Hematopoietic multipotent progenitor cell treated with erythropoietin and hydrocortisone succinate and interleukin-3 and kit ligand, for 8 days (in vitro differentiated cells): ENCODE data around the gene ACSL3.

Experiments used
- DNase-seq: peaks from one replicate; pipeline ENCODE4 v3.0.0-alpha.2; 2015

ACSL3 gene

GRCh38 chr2:222944552-222944951, 83.7 kb downstream of the ACSL3 start:
- DNase-seq, result no peak

GRCh38 chr2:222944971-222945740, 84.3 kb downstream of the ACSL3 start:
- DNase-seq, result no peak

- no peak for DNase-seq
Measured at GRCh38 chr2:222945887-222946286, 85.1 kb downstream of the ACSL3 start.

GRCh38 chr2:222946700-222947287, 86.0 kb downstream of the ACSL3 start:
- DNase-seq, result no peak

- DNase-seq, result no peak
Measured at GRCh38 chr2:222949073-222949472, 88.2 kb downstream of the ACSL3 start.

GRCh38 chr2:222949690-222950323, 89.0 kb downstream of the ACSL3 start:
- no peak for DNase-seq

GRCh38 chr2:222950638-222951285, 89.9 kb downstream of the ACSL3 start:
- DNase-seq, result no peak

GRCh38 chr2:222952204-222952603, 91.4 kb downstream of the ACSL3 start:
- DNase-seq, result no peak

- DNase-seq, result no peak
Measured at GRCh38 chr2:222955008-222955407, 94.2 kb downstream of the ACSL3 start.

- DNase-seq, result no peak
Measured at GRCh38 chr2:222959358-222959757, 98.5 kb downstream of the ACSL3 start.

- no peak for DNase-seq
Measured at GRCh38 chr2:222960126-222960525, 99.3 kb downstream of the ACSL3 start.

GRCh38 chr2:222963641-222964040, 102.8 kb downstream of the ACSL3 start:
- no peak for DNase-seq

GRCh38 chr2:222964376-222965031, 103.7 kb downstream of the ACSL3 start:
- DNase-seq, result no peak

GRCh38 chr2:222965555-222965954, 104.7 kb downstream of the ACSL3 start:
- DNase-seq, result no peak

GRCh38 chr2:222968550-222969155, 107.8 kb downstream of the ACSL3 start:
- DNase-seq, result no peak

GRCh38 chr2:222969491-222969890, 108.7 kb downstream of the ACSL3 start:
- DNase-seq, result no peak

- no peak for DNase-seq
Measured at GRCh38 chr2:222972420-222972819, 111.6 kb downstream of the ACSL3 start.

GRCh38 chr2:222973237-222973636, 112.4 kb downstream of the ACSL3 start:
- DNase-seq, result no peak

- DNase-seq, result no peak
Measured at GRCh38 chr2:222973733-222974132, 112.9 kb downstream of the ACSL3 start.

- DNase-seq, result no peak
Measured at GRCh38 chr2:222976521-222977061, 115.8 kb downstream of the ACSL3 start.

GRCh38 chr2:222977121-222977520, 116.3 kb downstream of the ACSL3 start:
- no peak for DNase-seq

GRCh38 chr2:222978850-222979249, 118.0 kb downstream of the ACSL3 start:
- DNase-seq, result no peak
